ENCODE results near the gene ABCB8. TPM values are rescaled to one million over a fixed set of nuclear protein-coding genes. Genes with fewer than 3 reads are reported as not detected.

The ABCB8 gene
- total and polyA plus RNA-seq, 2 of the 8 experiments (the other 6 are each of a cell fraction or from before 2014, with no cell fraction given) = 17.7 to 27.0 TPM

- H2AFZ ChIP-seq (ENCODE audit: low read length) = no peak overlapping the region
- H3K4me3 ChIP-seq (ENCODE audit: extremely low read depth in 1 of 4, insufficient read depth in 2 of 4, low read depth in 3 of 4, low read length in 4 of 4) = no peak overlapping the region
- H3K79me1 ChIP-seq (ENCODE audit: low read depth, low read length) = peaks cover 6% of the 10 kb centered on the region; the same call in 1 of the 2 replicates
- H3K4ac ChIP-seq (replicated peaks; ENCODE audit: insufficient read length, low read depth, low read length) = no peak overlapping the region
- no peak overlapping the region for H2BK5ac ChIP-seq (ENCODE audit: low read depth, low read length)
- H3K4me1 ChIP-seq (replicated peaks in 1 of 4; ENCODE audit: control insufficient read depth in 3 of 4, insufficient read depth in 4 of 4, low read length in 3 of 4) = peaks cover 6 to 29% (median 24%) of the 10 kb centered on the region in 4 experiments
- ChIA-PET CTCF (ENCODE audit: partially characterized antibody) (interaction anchor here (6.5 to 9.0 kb wide), 2 partner anchors 13 to 46 kb away, joined by 36 to 81 read pairs; no protein-coding TSS in a partner anchor), POLR2A (ENCODE audit: partially characterized antibody) (interaction anchor here (7.9 kb wide), 1 partner anchor 13 kb away, joined by 77 read pairs; no protein-coding TSS in a partner anchor)
- H2BK20ac ChIP-seq (ENCODE audit: low read length) = no peak overlapping the region
- DNase-seq (ENCODE audit: low read depth in 1 of 2, low spot score in 2 of 2) (no peak), FAIRE-seq (no peak)
- no peak overlapping the region for H3K27ac ChIP-seq (ENCODE audit: low read depth, low read length)
- H3K9me3 ChIP-seq (ENCODE audit: insufficient read depth in 2 of 2, low read depth in 1 of 2, low read length in 1 of 2) = no peaks in the 10 kb centered on the region
- no peak overlapping the region for H2BK15ac ChIP-seq (ENCODE audit: low read length)
- no peak overlapping the region for H3K14ac ChIP-seq (ENCODE audit: insufficient read length)
- H3K36me3 ChIP-seq (ENCODE audit: control insufficient read depth in 2 of 4, insufficient read depth in 4 of 4, low read length in 3 of 4) = peaks cover 9 to 42% (median 26%) of the 10 kb centered on the region in 4 experiments
- H2BK12ac ChIP-seq (ENCODE audit: low read depth, low read length) = no peak overlapping the region
- no peak overlapping the region for H3K18ac ChIP-seq (ENCODE audit: extremely low read depth, low read length)
- no peaks in the 10 kb centered on the region for H3K27me3 ChIP-seq (replicated peaks in 1 of 4; ENCODE audit: control insufficient read depth in 3 of 4, extremely low read depth in 1 of 4, insufficient read depth in 3 of 4, low read length in 3 of 4)
- no peak overlapping the region for H4K8ac ChIP-seq (ENCODE audit: extremely low read depth, insufficient read depth, low read length)
- no peak overlapping the region for H4K91ac ChIP-seq (replicated peaks; ENCODE audit: insufficient read length, low read length)
- peaks cover 19% of the 10 kb centered on the region; the same call in 1 of the 2 replicates for H3K23me2 ChIP-seq (ENCODE audit: low read depth, low read length)
- H2AK5ac ChIP-seq (ENCODE audit: low read depth, low read length) = no peak overlapping the region
- no peak overlapping the region for H3K9ac ChIP-seq (replicated peaks in 1 of 4; ENCODE audit: extremely low read depth in 1 of 4, low read depth in 3 of 4, low read length in 3 of 4)
- H3K4me2 ChIP-seq (ENCODE audit: insufficient read depth in 1 of 2, low read depth in 2 of 2, low read length in 2 of 2) = no peak overlapping the region
- H3K56ac ChIP-seq (replicated peaks; ENCODE audit: insufficient read length, low read depth, low read length) = no peak overlapping the region
- 87% methylated on average over 6 of the region's 6 CpGs; no CpG with 5 or more reads in 1 of the 2 experiments for WGBS, 2 experiments (ENCODE audit: extremely low coverage in 1 of 2, insufficient coverage in 1 of 2, insufficient read length in 1 of 2, insufficient replicate concordance in 2 of 2, low coverage in 1 of 2, low lambda C conversion rate in 2 of 2, missing lambda C conversion rate in 1 of 2)
- no peak overlapping the region for H2BK120ac ChIP-seq (replicated peaks; ENCODE audit: low read depth, low read length)
- no peak overlapping the region for H3K23ac ChIP-seq (ENCODE audit: insufficient read length)
- H4K5ac ChIP-seq (ENCODE audit: insufficient read length, low read depth, low read length) = no peak overlapping the region
- peaks cover 0 to 8% of the 10 kb centered on the region in 2 experiments; a peak in 1 of 4 replicates for H3K79me2 ChIP-seq (ENCODE audit: control insufficient read depth in 1 of 2, insufficient read depth in 2 of 2, low read length in 2 of 2)
- peaks cover 5 to 9% of the 10 kb centered on the region in 2 experiments for H4K20me1 ChIP-seq (replicated peaks in 1 of 2; ENCODE audit: control insufficient read depth in 1 of 2, insufficient read depth in 2 of 2, low read length in 2 of 2)
- TF ChIP-seq, protein P1, sequence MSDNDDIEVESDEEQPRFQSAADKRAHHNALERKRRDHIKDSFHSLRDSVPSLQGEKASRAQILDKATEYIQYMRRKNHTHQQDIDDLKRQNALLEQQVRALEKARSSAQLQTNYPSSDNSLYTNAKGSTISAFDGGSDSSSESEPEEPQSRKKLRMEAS (IDR thresholded peaks at IDR 0.05) = no peak
- no peak for TF ChIP-seq EZH2 (IDR thresholded peaks at IDR 0.05; ENCODE audit: low read depth, low read length, severe bottlenecking)
- TF ChIP-seq CREB1 (IDR thresholded peaks at IDR 0.05) = no peak
- TF ChIP-seq SIN3A (conservative IDR thresholded peaks at IDR 0.05 in 1 of 2, IDR thresholded peaks at IDR 0.05 in 1 of 2; ENCODE audit: low read depth in 1 of 2, low read length in 2 of 2) = no peak
- TF ChIP-seq RXRA (IDR thresholded peaks at IDR 0.05; ENCODE audit: insufficient read depth, low read depth, low read length) = no peak
- TF ChIP-seq TAF7 (optimal IDR thresholded peaks at IDR 0.05; ENCODE audit: borderline replicate concordance, low read depth, low read length) = no peak
- TF ChIP-seq, protein P2, sequence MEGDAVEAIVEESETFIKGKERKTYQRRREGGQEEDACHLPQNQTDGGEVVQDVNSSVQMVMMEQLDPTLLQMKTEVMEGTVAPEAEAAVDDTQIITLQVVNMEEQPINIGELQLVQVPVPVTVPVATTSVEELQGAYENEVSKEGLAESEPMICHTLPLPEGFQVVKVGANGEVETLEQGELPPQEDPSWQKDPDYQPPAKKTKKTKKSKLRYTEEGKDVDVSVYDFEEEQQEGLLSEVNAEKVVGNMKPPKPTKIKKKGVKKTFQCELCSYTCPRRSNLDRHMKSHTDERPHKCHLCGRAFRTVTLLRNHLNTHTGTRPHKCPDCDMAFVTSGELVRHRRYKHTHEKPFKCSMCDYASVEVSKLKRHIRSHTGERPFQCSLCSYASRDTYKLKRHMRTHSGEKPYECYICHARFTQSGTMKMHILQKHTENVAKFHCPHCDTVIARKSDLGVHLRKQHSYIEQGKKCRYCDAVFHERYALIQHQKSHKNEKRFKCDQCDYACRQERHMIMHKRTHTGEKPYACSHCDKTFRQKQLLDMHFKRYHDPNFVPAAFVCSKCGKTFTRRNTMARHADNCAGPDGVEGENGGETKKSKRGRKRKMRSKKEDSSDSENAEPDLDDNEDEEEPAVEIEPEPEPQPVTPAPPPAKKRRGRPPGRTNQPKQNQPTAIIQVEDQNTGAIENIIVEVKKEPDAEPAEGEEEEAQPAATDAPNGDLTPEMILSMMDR (IDR thresholded peaks at IDR 0.05; ENCODE audit: control extremely low read depth in 1 of 3, insufficient read depth in 1 of 3, low read depth in 1 of 3, low read length in 3 of 3) = no peak
- no peak for TF ChIP-seq ASH2L (IDR thresholded peaks at IDR 0.05; ENCODE audit: low read length)
- no peak for TF ChIP-seq NANOG (IDR thresholded peaks at IDR 0.05; ENCODE audit: insufficient read depth, low read depth, low read length, poor library complexity, severe bottlenecking)
- no peak for TF ChIP-seq CTBP2 (IDR thresholded peaks at IDR 0.05; ENCODE audit: borderline replicate concordance, insufficient read depth, insufficient read length, low read length)
Measured at GRCh38 chr7:151064993-151065392, 36.7 kb downstream of the ABCB8 start.
